NCI-H2196 treated with DMSO at 0.1 percent for 48 hours (cell line): ENCODE data around the gene FAM98C.
"Not testable (repeated sequence)": the region's sequence is repeated elsewhere in the genome, so short reads cannot be mapped to it uniquely, and the experiment has no call there.

ENCODE experiments used
- DNase-seq: peaks from one replicate; lab custom pipeline; 2025; ENCODE audit not compliant: unreplicated experiment; lab: John Stamatoyannopoulos, UW

FAM98C gene

DNA sequence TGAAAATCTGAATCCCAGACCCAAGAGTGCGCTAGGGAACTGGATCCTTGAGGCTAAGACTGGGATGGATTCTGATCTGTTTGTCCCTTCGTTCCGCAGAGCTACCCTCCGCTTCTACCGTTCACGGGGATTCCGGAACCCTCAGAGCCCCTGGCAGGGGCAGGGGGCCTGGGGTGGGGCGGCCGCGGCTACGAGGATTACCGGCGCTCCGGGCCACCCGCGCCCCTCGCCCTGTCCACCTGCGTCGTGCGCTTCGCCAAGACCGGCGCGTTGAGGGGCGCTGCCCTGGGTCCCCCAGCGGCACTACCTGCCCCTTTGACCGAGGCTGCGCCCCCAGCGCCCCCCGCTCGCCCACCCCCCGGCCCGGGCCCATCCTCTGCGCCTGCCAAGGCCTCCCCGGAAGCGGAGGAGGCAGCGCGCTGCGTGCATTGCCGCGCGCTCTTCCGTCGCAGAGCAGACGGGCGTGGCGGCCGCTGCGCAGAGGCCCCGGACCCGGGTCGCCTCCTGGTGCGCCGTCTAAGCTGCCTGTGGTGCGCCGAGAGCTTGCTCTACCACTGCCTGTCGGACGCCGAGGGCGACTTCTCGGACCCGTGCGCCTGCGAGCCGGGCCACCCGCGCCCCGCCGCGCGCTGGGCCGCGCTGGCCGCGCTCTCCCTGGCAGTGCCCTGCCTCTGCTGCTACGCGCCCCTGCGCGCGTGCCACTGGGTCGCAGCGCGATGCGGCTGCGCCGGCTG, 7.3 kb upstream of the FAM98C start:
- no peak for DNase-seq

- no peak for DNase-seq
These were observed 3.8 kb upstream of the FAM98C start for GRCh38 chr19:38399081-38399480.

GRCh38 chr19:38399537-38399936, 3.4 kb upstream of the FAM98C start:
- no peak for DNase-seq

GRCh38 chr19:38400361-38400760, 2.5 kb upstream of the FAM98C start:
- no peak for DNase-seq

DNA sequence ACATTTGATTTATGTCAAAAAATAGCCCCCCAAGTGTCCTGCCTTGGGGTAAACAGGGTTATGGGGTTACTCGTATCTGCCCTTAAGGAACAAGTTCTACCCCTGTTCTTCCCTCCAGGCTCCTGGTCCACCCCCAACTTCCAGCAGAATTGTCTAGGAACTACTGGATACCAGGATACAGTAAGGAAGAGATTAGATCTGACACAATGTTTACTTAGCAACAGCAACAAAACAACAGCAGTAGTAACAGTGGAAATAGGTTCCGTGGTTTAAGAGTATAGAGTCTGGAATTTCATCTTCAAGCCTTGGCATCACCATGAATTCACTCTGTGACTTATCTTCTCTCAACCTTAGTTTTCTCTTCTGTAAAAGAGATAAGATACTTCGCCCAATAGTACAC, 1.7 kb upstream of the FAM98C start:
- DNase-seq = no peak

DNA sequence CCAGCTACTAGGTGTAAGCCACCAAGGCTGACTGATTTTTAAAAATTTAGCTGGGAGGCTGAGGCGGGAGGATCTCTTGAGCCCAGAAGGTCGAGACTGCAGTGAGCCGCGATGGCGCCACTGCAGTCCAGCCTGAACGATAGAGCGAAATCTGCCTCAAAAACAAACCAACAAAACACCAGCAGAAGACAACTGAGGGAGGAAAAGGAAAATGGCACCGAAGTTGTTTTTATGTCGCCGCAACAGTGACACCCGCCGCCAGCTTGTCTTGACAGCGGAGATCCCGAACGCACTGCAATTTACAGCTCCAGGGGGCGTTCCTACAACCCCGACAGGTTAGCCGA, 298 bp upstream of the FAM98C start:
- DNase-seq = no peak

GRCh38 chr19:38404858-38405257, 2.0 kb downstream of the FAM98C start:
- no peak for DNase-seq

DNA sequence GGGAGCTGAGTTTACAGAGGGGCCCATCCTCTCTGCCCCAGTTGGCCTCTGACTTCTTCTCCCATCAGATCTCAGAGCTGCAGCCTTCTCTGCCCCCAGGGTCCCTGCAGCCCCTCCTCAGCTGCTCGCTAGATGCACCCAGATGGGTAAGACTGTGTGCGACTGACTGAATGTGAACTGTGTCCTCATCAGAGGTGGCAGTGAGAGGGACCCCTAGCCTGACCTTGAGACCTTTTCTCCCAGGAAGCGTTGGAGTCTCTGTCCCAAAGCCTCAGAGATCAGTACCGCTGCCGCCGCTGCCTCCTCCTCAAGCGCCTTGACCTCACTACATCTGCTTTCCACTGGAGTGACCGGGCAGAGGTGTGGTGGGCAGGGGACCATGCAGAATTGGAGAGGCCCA, 2.4 kb downstream of the FAM98C start:
- no peak for DNase-seq

- no peak for DNase-seq
These were observed 6.8 kb downstream of the FAM98C start for GRCh38 chr19:38409631-38410133.

GRCh38 chr19:38410407-38410806, 7.5 kb downstream of the FAM98C start:
- not testable (repeated sequence) for DNase-seq

DNA sequence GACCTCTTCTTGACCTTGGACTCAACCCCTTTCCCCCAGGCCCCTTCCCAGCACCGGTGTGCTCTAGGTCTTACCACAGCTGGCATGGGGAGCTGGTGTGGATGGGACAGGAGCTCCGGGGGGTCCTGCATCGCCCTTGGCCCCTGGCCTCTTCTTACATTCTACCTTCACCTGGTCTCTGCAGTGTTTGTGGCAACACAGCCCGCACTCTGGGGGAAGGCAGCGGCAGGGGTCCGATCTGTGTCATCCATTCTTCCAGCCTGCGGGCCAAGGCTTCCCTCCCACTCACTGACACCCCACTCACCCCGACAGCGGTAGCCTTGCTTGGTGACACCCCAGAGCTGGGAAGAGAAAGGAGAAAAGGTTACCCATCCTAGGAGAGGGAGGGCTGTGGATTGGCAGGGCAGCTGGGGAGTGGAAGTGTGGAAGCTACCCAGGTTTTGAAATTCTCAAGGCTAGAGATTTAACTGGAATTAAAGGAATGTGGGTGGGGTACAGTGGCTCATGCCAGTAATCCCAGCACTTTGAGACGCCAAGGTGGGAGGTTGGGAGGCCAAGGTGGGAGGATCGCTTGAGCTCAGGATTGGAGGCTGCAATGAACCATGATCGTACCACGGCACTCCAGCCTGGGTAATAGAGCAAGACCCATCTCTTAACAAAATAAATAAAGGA, 8.3 kb downstream of the FAM98C start:
- DNase-seq = no peak

GRCh38 chr19:38411898-38412297, 9.0 kb downstream of the FAM98C start:
- not testable (repeated sequence) for DNase-seq

- no peak for DNase-seq
These were observed 9.6 kb downstream of the FAM98C start for GRCh38 chr19:38412491-38412890.

DNA sequence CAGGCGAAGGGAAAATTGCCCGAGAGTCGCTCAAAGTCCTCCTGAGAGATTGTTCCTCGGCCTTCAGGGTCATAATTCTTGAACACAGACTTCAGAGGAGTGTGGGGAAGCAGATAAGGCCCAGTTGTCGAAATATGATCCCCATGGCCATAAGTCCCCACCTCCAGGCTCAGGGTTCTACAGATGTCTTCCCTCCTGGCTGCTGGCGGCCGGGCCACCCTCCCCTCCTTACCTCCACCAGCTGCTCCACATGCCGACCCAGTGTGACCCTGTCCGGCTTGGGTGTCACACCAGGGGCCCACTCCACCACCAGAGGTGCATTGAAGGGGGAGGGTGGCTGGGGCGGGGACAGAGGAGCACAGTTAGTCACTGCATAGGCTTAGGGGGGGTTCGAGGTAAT, 10.1 kb downstream of the FAM98C start:
- DNase-seq = no peak

GRCh38 chr19:38413416-38413815, 10.5 kb downstream of the FAM98C start:
- DNase-seq = no peak

GRCh38 chr19:38417146-38417543, 14.3 kb downstream of the FAM98C start:
- no peak for DNase-seq

DNA sequence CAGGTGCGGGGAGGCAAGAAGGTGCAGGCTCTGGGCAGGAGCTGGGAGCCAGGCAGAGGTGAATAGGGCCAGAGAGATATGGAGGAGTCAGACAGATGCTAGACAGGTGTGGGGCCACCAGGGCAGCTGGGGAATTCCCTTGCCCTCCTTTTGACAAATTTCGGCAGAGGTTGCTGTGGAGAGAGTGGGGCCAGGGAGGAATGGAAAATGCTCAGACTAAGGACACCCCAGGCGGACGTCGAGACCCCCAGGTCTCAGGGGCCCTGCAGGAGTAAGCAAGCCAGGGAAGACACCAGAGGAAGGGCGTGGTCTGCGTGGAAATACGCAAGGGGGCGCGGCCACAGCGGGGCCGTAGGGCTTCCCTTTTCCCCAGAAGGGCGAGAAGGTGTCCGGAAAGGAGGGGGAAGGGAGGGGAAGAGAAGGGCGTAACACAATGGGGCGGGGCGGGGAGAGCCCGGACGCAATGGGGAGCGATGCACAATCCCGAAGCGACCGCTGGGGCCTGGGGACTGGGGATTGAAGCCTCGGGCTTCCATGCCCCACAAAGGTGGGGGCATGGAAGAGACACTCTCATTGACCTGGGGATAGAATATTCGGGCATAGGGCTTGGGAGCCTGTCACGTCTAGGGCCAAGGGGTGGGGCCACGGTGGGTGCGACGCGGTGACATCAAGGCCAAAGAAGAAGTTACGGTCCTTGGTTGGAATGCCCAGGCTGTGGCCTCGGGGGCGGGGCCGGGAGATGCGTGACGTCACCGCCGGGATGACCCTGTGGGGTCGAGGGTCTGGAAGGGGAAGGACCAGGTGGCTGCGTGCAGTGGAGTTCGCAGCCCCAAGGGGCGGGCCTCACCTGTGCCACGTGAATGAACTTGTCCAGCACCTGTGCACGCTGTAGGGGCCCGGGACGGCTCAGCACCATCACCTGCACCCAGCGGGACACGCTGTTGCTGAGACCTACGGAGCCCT, 14.9 kb downstream of the FAM98C start:
- DNase-seq = no peak

GRCh38 chr19:38420935-38421334, 18.0 kb downstream of the FAM98C start:
- DNase-seq = no peak

DNA sequence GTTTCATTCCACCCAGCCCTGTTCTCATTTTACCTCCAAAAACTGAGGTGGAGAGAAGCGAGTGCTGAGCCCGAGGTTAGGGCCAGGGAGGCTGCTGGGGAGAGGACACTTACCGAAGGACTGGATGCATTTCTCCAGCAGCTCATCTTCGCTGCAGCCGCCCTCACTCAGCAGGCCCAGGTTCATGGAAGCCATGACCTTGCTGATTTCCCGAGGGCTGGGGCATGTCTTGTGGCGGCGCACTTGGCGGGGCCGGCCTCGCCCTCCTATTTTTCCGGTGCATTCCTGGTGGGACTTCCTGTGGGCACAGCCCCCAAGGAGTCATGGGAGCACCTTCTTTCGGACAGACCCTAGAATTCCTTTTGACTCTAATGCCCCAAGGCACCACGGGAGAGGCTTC, 19.0 kb downstream of the FAM98C start:
- no peak for DNase-seq

- DNase-seq = no peak
These were observed 19.5 kb downstream of the FAM98C start for GRCh38 chr19:38422438-38422837.

DNA sequence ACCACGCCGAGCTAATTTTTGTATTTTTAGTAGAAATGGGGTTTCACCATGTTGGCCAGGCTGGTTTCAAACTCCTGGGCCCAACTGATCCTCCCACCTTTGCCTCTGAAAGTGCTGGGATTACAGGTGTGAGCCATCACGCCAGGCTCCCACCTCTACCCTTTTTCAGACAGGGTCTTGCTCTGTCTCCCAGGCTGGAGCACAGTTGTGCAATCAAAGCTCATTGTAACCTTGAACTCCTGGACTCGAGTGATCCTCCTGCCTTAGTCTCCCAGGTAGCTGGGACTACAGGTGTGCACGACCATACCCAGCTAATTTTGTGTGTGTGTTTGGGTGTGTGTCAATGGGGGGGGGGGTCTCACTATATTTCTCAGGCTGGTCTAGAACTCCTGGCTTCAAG, 21.4 kb downstream of the FAM98C start:
- no peak for DNase-seq
